Immature natural killer cell (primary cell): ENCODE measurements around the gene CLOCK. TPM values are rescaled to one million over a fixed set of nuclear protein-coding genes. Genes with fewer than 3 reads are reported as not detected.
"Not testable (repeated sequence)": the region's sequence is repeated elsewhere in the genome, so short reads cannot be mapped to it uniquely, and the experiment has no call there.

ENCODE experiments used
- DNase-seq, 3 donors: peaks; one replicate each; pipeline ENCODE4 v3.0.0; 2022; ENCODE audit warnings: mixed read lengths in 1 of 3
- H3K27ac Mint-ChIP-seq, 6 donors: one replicate each; pipeline ENCODE4 v1.8.0; 2020; ENCODE audit warnings: mixed read lengths in 6 of 6, mild to moderate bottlenecking in 5 of 6, inconsistent platforms in 4 of 6, moderate library complexity in 3 of 6
- H3K27me3 Mint-ChIP-seq, 3 donors: one replicate each; pipeline ENCODE4 v1.8.0; 2020 to 2021; ENCODE audit warnings: low read depth in 3 of 3, mild to moderate bottlenecking in 3 of 3, mixed read lengths in 3 of 3, moderate library complexity in 3 of 3, inconsistent platforms in 1 of 3
- H3K36me3 Mint-ChIP-seq, 3 donors: one replicate each; pipeline ENCODE4 v1.8.0; 2020; ENCODE audit warnings: mixed read lengths in 3 of 3, inconsistent platforms in 2 of 3, mild to moderate bottlenecking in 2 of 3
- H3K4me1 Mint-ChIP-seq, 2 donors: one replicate each; pipeline ENCODE4 v1.8.0; 2020; ENCODE audit warnings: inconsistent platforms in 2 of 2, mild to moderate bottlenecking in 2 of 2, mixed read lengths in 2 of 2, moderate library complexity in 1 of 2
- H3K4me3 Mint-ChIP-seq, 5 donors: one replicate each; pipeline ENCODE4 v1.8.0; 2020; ENCODE audit warnings: mild to moderate bottlenecking in 5 of 5, mixed read lengths in 5 of 5, inconsistent platforms in 3 of 5, moderate library complexity in 3 of 5
- H3K9me3 Mint-ChIP-seq, 6 donors: one replicate each; pipeline ENCODE4 v1.8.0; 2020; ENCODE audit warnings: mild to moderate bottlenecking in 6 of 6, mixed read lengths in 6 of 6, inconsistent platforms in 4 of 6, moderate library complexity in 3 of 6
- polyA plus RNA-seq, 3 donors: library from polyadenylated mRNA; unstranded; fragments of 300-500 nt; fragmentation: Illumina TruSeq; gene quantifications; one replicate each; pipeline ENCODE4 v1.2.3, GENCODE V29; 2021

The CLOCK gene
- polyA plus RNA-seq, 3 donors from 2014 or later = 1.1 to 7.0 (median 4.7) TPM

GRCh38 chr4:55553441-55554201 lies 6.9 kb upstream of the CLOCK start:
- DNase-seq = peak in 1 of 3 donors; percentile 51
- peak overlapping the region in 3 of 5 donors; percentile 22 to 70 (median 39) for H3K4me3 Mint-ChIP-seq
- H3K36me3 Mint-ChIP-seq = no peaks in the 10 kb centered on the region
- H3K27ac Mint-ChIP-seq = peak overlapping the region in 2 of 6 donors; percentile 20 to 30
- peaks cover 6 to 7% (median 7%) of the 10 kb centered on the region in 3 donors for H3K27me3 Mint-ChIP-seq
- no peaks in the 10 kb centered on the region for H3K9me3 Mint-ChIP-seq
- H3K4me1 Mint-ChIP-seq = no peaks in the 10 kb centered on the region

- H3K27ac Mint-ChIP-seq, H3K4me3 Mint-ChIP-seq, H3K36me3 Mint-ChIP-seq: not testable (repeated sequence)
Measured at GRCh38 chr4:55551964-55552363, 5.3 kb upstream of the CLOCK start.

GRCh38 chr4:55549888-55550287 lies 3.2 kb upstream of the CLOCK start:
- no peak overlapping the region for H3K4me3 Mint-ChIP-seq
- no peak for DNase-seq
- peaks cover 13 to 29% (median 16%) of the 10 kb centered on the region in 3 donors for H3K27me3 Mint-ChIP-seq

More at GRCh38 chr4:55551964-55552363, 5.3 kb upstream of the CLOCK start:
- peaks cover 8 to 11% of the 10 kb centered on the region in 2 donors for H3K4me1 Mint-ChIP-seq
- DNase-seq, H3K9me3 Mint-ChIP-seq: not testable (repeated sequence)
- H3K27me3 Mint-ChIP-seq = peaks cover 6 to 16% (median 11%) of the 10 kb centered on the region in 3 donors

GRCh38 chr4:55547918-55548317 lies 1.2 kb upstream of the CLOCK start:
- H3K27ac Mint-ChIP-seq = peak overlapping the region in 5 of 6 donors; percentile 24 to 88 (median 73)
- H3K4me3 Mint-ChIP-seq = peak overlapping the region; percentile 89 to 95 (median 94)
- DNase-seq = no peak
- H3K9me3 Mint-ChIP-seq = no peaks in the 10 kb centered on the region
- peaks cover 13 to 29% (median 16%) of the 10 kb centered on the region in 3 donors for H3K27me3 Mint-ChIP-seq
- peaks cover 22 to 36% of the 10 kb centered on the region in 2 donors for H3K4me1 Mint-ChIP-seq
- no peaks in the 10 kb centered on the region for H3K36me3 Mint-ChIP-seq

More at GRCh38 chr4:55549888-55550287, 3.2 kb upstream of the CLOCK start:
- no peak overlapping the region for H3K27ac Mint-ChIP-seq
- H3K4me1 Mint-ChIP-seq = peaks cover 14 to 18% of the 10 kb centered on the region in 2 donors
- H3K9me3 Mint-ChIP-seq = no peaks in the 10 kb centered on the region
- no peaks in the 10 kb centered on the region for H3K36me3 Mint-ChIP-seq

GRCh38 chr4:55547466-55547770 lies 709 bp upstream of the CLOCK start:
- Mint-ChIP-seq H3K27ac (peak overlapping the region; percentile 82 to 93 (median 88)), H3K4me1 (peaks cover 24 to 37% of the 10 kb centered on the region in 2 donors), H3K27me3 (peaks cover 9 to 28% (median 16%) of the 10 kb centered on the region in 3 donors), H3K36me3 (no peaks in the 10 kb centered on the region), H3K4me3 (peak overlapping the region; percentile 89 to 95 (median 94)), H3K9me3 (no peaks in the 10 kb centered on the region)
- DNase-seq = no peak

GRCh38 chr4:55546506-55546755 lies 278 bp downstream of the CLOCK start:
- H3K9me3 Mint-ChIP-seq = no peaks in the 10 kb centered on the region
- H3K27me3 Mint-ChIP-seq = peaks cover 9 to 28% (median 13%) of the 10 kb centered on the region in 3 donors
- DNase-seq = no peak
- H3K4me3 Mint-ChIP-seq = peak overlapping the region; percentile 89 to 95 (median 94)
- H3K36me3 Mint-ChIP-seq = no peaks in the 10 kb centered on the region
- peak overlapping the region in 2 of 6 donors; percentile 82 to 89 for H3K27ac Mint-ChIP-seq
- peaks cover 24 to 37% of the 10 kb centered on the region in 2 donors for H3K4me1 Mint-ChIP-seq

- no peaks in the 10 kb centered on the region for H3K36me3 Mint-ChIP-seq
Measured at GRCh38 chr4:55545641-55546505, 836 bp downstream of the CLOCK start.

GRCh38 chr4:55545151-55545550 lies 1.6 kb downstream of the CLOCK start:
- Mint-ChIP-seq H3K36me3 (no peaks in the 10 kb centered on the region), H3K4me3 (peak overlapping the region; percentile 91 to 98 (median 94)), H3K27me3 (peaks cover 7 to 26% (median 13%) of the 10 kb centered on the region in 3 donors), H3K9me3 (no peaks in the 10 kb centered on the region), H3K4me1 (peaks cover 27 to 37% of the 10 kb centered on the region in 2 donors), H3K27ac (peak overlapping the region; percentile 89 to 94 (median 92))
- no peak for DNase-seq

More at GRCh38 chr4:55545641-55546505, 836 bp downstream of the CLOCK start:
- peaks cover 24 to 37% of the 10 kb centered on the region in 2 donors for H3K4me1 Mint-ChIP-seq
- H3K9me3 Mint-ChIP-seq = no peaks in the 10 kb centered on the region
- H3K27me3 Mint-ChIP-seq = peaks cover 7 to 26% (median 13%) of the 10 kb centered on the region in 3 donors
- peak overlapping the region; percentile 89 to 94 (median 92) for H3K27ac Mint-ChIP-seq
- DNase-seq = peak; percentile 75 to 76 (median 75)
- H3K4me3 Mint-ChIP-seq = peak overlapping the region; percentile 91 to 98 (median 94)

- DNase-seq = no peak
- Mint-ChIP-seq H3K27ac (peak overlapping the region in 4 of 6 donors; percentile 45 to 89 (median 72)), H3K4me3 (no peak overlapping the region)
Measured at GRCh38 chr4:55543858-55544257, 2.9 kb downstream of the CLOCK start.

GRCh38 chr4:55540271-55540670 lies 6.4 kb downstream of the CLOCK start:
- no peak for DNase-seq
- Mint-ChIP-seq H3K4me3 (no peak overlapping the region), H3K36me3 (peaks cover 0 to 9% (median 0%) of the 10 kb centered on the region in 3 donors), H3K9me3 (no peaks in the 10 kb centered on the region), H3K27me3 (peaks cover 0 to 4% (median 0%) of the 10 kb centered on the region in 3 donors), H3K27ac (peak overlapping the region in 1 of 6 donors; percentile 74), H3K4me1 (peaks cover 32 to 46% of the 10 kb centered on the region in 2 donors)

More at GRCh38 chr4:55543858-55544257, 2.9 kb downstream of the CLOCK start:
- peaks cover 7 to 26% (median 9%) of the 10 kb centered on the region in 3 donors for H3K27me3 Mint-ChIP-seq
- no peaks in the 10 kb centered on the region for H3K36me3 Mint-ChIP-seq
- H3K4me1 Mint-ChIP-seq = peaks cover 27 to 39% of the 10 kb centered on the region in 2 donors
- no peaks in the 10 kb centered on the region for H3K9me3 Mint-ChIP-seq

- Mint-ChIP-seq H3K9me3 (no peaks in the 10 kb centered on the region), H3K27me3 (peaks cover 0 to 4% (median 0%) of the 10 kb centered on the region in 3 donors), H3K27ac (no peak overlapping the region), H3K36me3 (peaks cover 0 to 9% (median 0%) of the 10 kb centered on the region in 3 donors), H3K4me3 (no peak overlapping the region), H3K4me1 (peaks cover 27 to 40% of the 10 kb centered on the region in 2 donors)
- no peak for DNase-seq
Measured at GRCh38 chr4:55539658-55540057, 7.1 kb downstream of the CLOCK start.

- DNase-seq = no peak
- Mint-ChIP-seq H3K9me3 (no peaks in the 10 kb centered on the region), H3K27ac (peak overlapping the region in 1 of 6 donors; percentile 40), H3K36me3 (peaks cover 0 to 9% (median 8%) of the 10 kb centered on the region in 3 donors), H3K4me3 (no peak overlapping the region), H3K27me3 (no peaks in the 10 kb centered on the region), H3K4me1 (peaks cover 22 to 30% of the 10 kb centered on the region in 2 donors)
Measured at GRCh38 chr4:55538531-55538930, 8.2 kb downstream of the CLOCK start.

GRCh38 chr4:55534306-55534705 lies 12.4 kb downstream of the CLOCK start:
- Mint-ChIP-seq H3K27me3 (no peaks in the 10 kb centered on the region), H3K9me3 (peaks cover 0 to 5% (median 1%) of the 10 kb centered on the region in 6 donors), H3K36me3 (peaks cover 0 to 29% (median 13%) of the 10 kb centered on the region in 3 donors), H3K4me3 (no peak overlapping the region), H3K4me1 (peaks cover 28 to 49% of the 10 kb centered on the region in 2 donors), H3K27ac (no peak overlapping the region)
- no peak for DNase-seq
